Smooth muscle cell (in vitro differentiated cells): Measurements from ENCODE around the gene GCNT1. TPM values are rescaled to one million over a fixed set of nuclear protein-coding genes. Genes with fewer than 3 reads are reported as not detected.

ENCODE experiments used
- DNase-seq: peaks from one replicate; lab custom pipeline; 2025; ENCODE audit not compliant: unreplicated experiment; lab: John Stamatoyannopoulos, UW
- H2AFZ ChIP-seq: fragments of 200-600 bp; sonication (generic); 2 replicates; pipeline ENCODE4 v1.6.0; 2016; ENCODE audit warnings: antibody characterized with exemption, low read depth, mild to moderate bottlenecking
- H3F3A ChIP-seq: fragments of 200-600 bp; sonication (generic); 2 replicates; pipeline ENCODE4 v1.6.0; 2017; ENCODE audit warnings: antibody characterized with exemption, low read depth
- H3K27ac ChIP-seq: fragments of 200-600 bp; sonication (generic); 2 replicates; pipeline ENCODE4 v1.5.1; 2016; ENCODE audit warnings: low read depth, mild to moderate bottlenecking
- H3K27me3 ChIP-seq: fragments of 200-600 bp; sonication (generic); 2 replicates; pipeline ENCODE4 v1.6.1; 2016; ENCODE audit warnings: low read depth, mild to moderate bottlenecking
- H3K36me3 ChIP-seq: fragments of 200-600 bp; sonication (generic); 2 replicates; pipeline ENCODE4 v1.5.1; 2016; ENCODE audit warnings: low read depth
- H3K4me1 ChIP-seq: fragments of 200-600 bp; sonication (generic); 2 replicates; pipeline ENCODE4 v1.5.1; 2016; ENCODE audit warnings: low read depth
- H3K4me2 ChIP-seq: fragments of 200-600 bp; sonication (generic); 2 replicates; pipeline ENCODE4 v1.6.0; 2016; ENCODE audit warnings: mild to moderate bottlenecking
- H3K4me3 ChIP-seq: fragments of 200-600 bp; sonication (generic); 2 replicates; pipeline ENCODE4 v1.5.1; 2016; ENCODE audit warnings: mild to moderate bottlenecking
- H3K79me2 ChIP-seq: fragments of 200-600 bp; sonication (generic); 2 replicates; pipeline ENCODE4 v1.6.0; 2016; ENCODE audit warnings: low read depth, mild to moderate bottlenecking
- H3K9ac ChIP-seq: fragments of 200-600 bp; sonication (generic); 2 replicates; pipeline ENCODE4 v1.6.0; 2016; ENCODE audit warnings: low read depth
- H3K9me3 ChIP-seq: fragments of 200-600 bp; sonication (generic); replicated peaks from 2 replicates; pipeline ENCODE4 v1.5.1; 2016; ENCODE audit warnings: low read depth
- H4K20me1 ChIP-seq: fragments of 200-600 bp; sonication (generic); 2 replicates; pipeline ENCODE4 v1.6.0; 2016; ENCODE audit warnings: low read depth
- CTCF ChIP-seq: fragments of 200-600 bp; sonication (generic); IDR thresholded peaks from 2 replicates; pipeline ENCODE4 v1.5.1; 2017; ENCODE audit warnings: borderline replicate concordance, mild to moderate bottlenecking, antibody characterized with exemption; ENCODE audit not compliant: insufficient read depth, poor library complexity, severe bottlenecking
- WGBS: methylation state at CpG from one replicate; pipeline ENCODE4 v1.1.7; 2016; ENCODE audit warnings: low lambda C conversion rate; 5-methylcytosine and 5-hydroxymethylcytosine counted together
- polyA plus RNA-seq: library from polyadenylated mRNA; unstranded; fragments of >200 nt; fragmentation: Nextera tagmentation; extraction: Ambion mirVana; gene quantifications from 2 replicates; pipeline ENCODE4 v1.2.1, GENCODE V29; 2016
- total RNA-seq: library from RNA; depleted of rRNA; stranded (reverse); fragments of >200 nt; gene quantifications from 2 replicates; pipeline ENCODE4 v1.2.3, GENCODE V29; 2014

The GCNT1 gene
- total and polyA plus RNA-seq, 2 experiments from 2014 or later, result 4.9 to 7.1 TPM

- H3F3A ChIP-seq, result no peaks in the 10 kb centered on the region
- no peaks in the 10 kb centered on the region for H3K27me3 ChIP-seq
- no peaks in the 10 kb centered on the region for H3K79me2 ChIP-seq
- no peak overlapping the region for H3K9ac ChIP-seq
- no peak overlapping the region for H3K4me3 ChIP-seq
- no peaks in the 10 kb centered on the region for H3K36me3 ChIP-seq
- DNase-seq, result no peak
- H3K4me2 ChIP-seq, result no peak overlapping the region
- H3K27ac ChIP-seq, result no peak overlapping the region
- no peak overlapping the region for H2AFZ ChIP-seq
- H4K20me1 ChIP-seq, result no peaks in the 10 kb centered on the region
- no peaks in the 10 kb centered on the region for H3K9me3 ChIP-seq
- no peak for TF ChIP-seq CTCF
- peaks cover 5% of the 10 kb centered on the region for H3K4me1 ChIP-seq
- 76% methylated on average over 2 of the region's 2 CpGs for WGBS
These were observed 10.5 kb upstream of the GCNT1 start for GRCh38 chr9:76448501-76448900.

- Histone ChIP-seq H4K20me1 (no peaks in the 10 kb centered on the region), H3K9me3 (no peaks in the 10 kb centered on the region), H3K4me1 (peaks cover 10% of the 10 kb centered on the region), H3K27me3 (no peaks in the 10 kb centered on the region), H3K27ac (peak overlapping the region; percentile 64), H3K9ac (no peak overlapping the region), H2AFZ (no peak overlapping the region), H3F3A (no peaks in the 10 kb centered on the region), H3K4me3 (no peak overlapping the region), H3K36me3 (no peaks in the 10 kb centered on the region), H3K4me2 (peak overlapping the region; percentile 71), H3K79me2 (no peaks in the 10 kb centered on the region)
- 9% methylated on average over 1 of the region's 1 CpG for WGBS
- no peak for DNase-seq
- no peak for TF ChIP-seq CTCF
These were observed 7.7 kb upstream of the GCNT1 start for GRCh38 chr9:76451234-76451633.

- 83% methylated on average over 1 of the region's 1 CpG for WGBS
- no peaks in the 10 kb centered on the region for H3K27me3 ChIP-seq
- no peak overlapping the region for H3K27ac ChIP-seq
- no peaks in the 10 kb centered on the region for H3F3A ChIP-seq
- no peak for TF ChIP-seq CTCF
- no peak overlapping the region for H3K9ac ChIP-seq
- no peaks in the 10 kb centered on the region for H3K79me2 ChIP-seq
- no peaks in the 10 kb centered on the region for H3K36me3 ChIP-seq
- H3K4me2 ChIP-seq, result no peak overlapping the region
- H3K4me1 ChIP-seq, result peaks cover 15% of the 10 kb centered on the region
- DNase-seq, result no peak
- no peak overlapping the region for H2AFZ ChIP-seq
- H4K20me1 ChIP-seq, result no peaks in the 10 kb centered on the region
- no peaks in the 10 kb centered on the region for H3K9me3 ChIP-seq
- H3K4me3 ChIP-seq, result no peak overlapping the region
These were observed 6.1 kb upstream of the GCNT1 start for GRCh38 chr9:76452839-76453238.

- WGBS, result 57% methylated on average over 4 of the region's 4 CpGs
- H3K4me2 ChIP-seq, result no peak overlapping the region
These were observed 5.2 kb upstream of the GCNT1 start for GRCh38 chr9:76453785-76454184.

More at GRCh38 chr9:76453785-76454184, 5.2 kb upstream of the GCNT1 start:
- H2AFZ ChIP-seq, result no peak overlapping the region
- H3F3A ChIP-seq, result no peaks in the 10 kb centered on the region
- H3K9me3 ChIP-seq, result no peaks in the 10 kb centered on the region
- no peaks in the 10 kb centered on the region for H3K27me3 ChIP-seq
- H3K79me2 ChIP-seq, result no peaks in the 10 kb centered on the region
- H3K9ac ChIP-seq, result no peak overlapping the region
- no peak overlapping the region for H3K27ac ChIP-seq
- no peak for TF ChIP-seq CTCF
- no peak for DNase-seq
- no peaks in the 10 kb centered on the region for H3K36me3 ChIP-seq
- peaks cover 18% of the 10 kb centered on the region for H3K4me1 ChIP-seq
- no peaks in the 10 kb centered on the region for H4K20me1 ChIP-seq
- no peak overlapping the region for H3K4me3 ChIP-seq
